Hematopoietic multipotent progenitor cell (in vitro differentiated cells): ENCODE measurements around the gene PCNX3. TPM values are rescaled to one million over a fixed set of nuclear protein-coding genes. Genes with fewer than 3 reads are reported as not detected.
"Not testable (repeated sequence)": the region's sequence is repeated elsewhere in the genome, so short reads cannot be mapped to it uniquely, and the experiment has no call there.

Experiments used
- DNase-seq, 3 donors: peaks; one replicate each; pipeline ENCODE4 v3.0.0-alpha.2; 2011 to 2015; ENCODE audit warnings: low read depth in 2 of 3, low spot score in 2 of 3
- small RNA-seq: library from RNA; depleted of rRNA; stranded (forward); fragments of <200 nt; gene quantifications from one replicate; pipeline ENCODE3, GENCODE V24; 2012
- total RNA-seq: library from RNA; depleted of rRNA; stranded (reverse); fragments of >200 nt; gene quantifications from one replicate; pipeline ENCODE4 v1.2.3, GENCODE V29; 2012

The PCNX3 gene
- total RNA-seq, 1 donor = 32.6 TPM

DNA sequence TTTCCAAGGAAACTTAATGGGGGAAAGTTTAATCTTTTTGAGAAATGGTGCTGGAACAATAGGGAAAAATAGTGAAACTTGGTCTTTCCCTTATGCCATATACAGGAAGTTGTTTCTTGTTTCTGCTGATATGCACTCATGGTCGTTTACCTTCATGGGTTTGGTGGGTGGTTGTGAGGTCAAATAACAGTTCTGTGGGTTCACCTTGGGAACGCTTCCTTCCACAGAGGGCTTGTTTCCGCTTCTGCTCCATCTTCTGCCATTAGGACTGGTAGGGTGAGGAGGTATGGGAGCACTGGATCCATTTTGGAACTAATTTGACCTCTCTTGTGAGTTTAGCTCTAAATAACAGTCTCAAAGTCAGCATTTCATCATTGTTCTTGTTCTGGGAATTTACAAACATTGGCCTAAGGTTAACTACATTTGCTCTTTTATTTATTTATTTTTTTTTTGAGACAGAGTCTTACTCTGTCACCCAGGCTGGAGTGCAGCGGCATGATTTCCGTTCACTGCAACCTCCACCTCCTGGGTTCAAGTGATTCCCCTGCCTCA lies 64.7 kb downstream of the PCNX3 start:
- DNase-seq = no peak

DNA sequence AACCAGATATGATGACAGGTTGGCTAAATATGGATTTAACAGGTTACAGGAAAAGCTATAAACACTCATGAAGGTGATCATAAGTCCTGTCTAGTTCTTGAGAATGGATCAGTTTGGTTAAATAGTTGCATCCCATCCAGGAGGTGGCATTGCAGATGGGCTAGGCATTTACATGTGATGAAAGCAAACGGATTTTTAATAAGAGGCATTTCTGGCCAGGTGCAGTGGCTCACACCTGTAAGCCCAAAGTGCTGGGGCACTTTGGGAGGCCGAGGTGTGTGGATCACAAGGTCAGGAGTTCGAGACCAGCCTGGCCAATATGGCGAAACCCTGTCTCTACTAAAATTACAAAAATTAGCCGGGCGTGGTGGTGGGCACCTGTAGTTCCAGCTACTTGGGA lies 67.9 kb downstream of the PCNX3 start:
- not testable (repeated sequence) for DNase-seq

DNA sequence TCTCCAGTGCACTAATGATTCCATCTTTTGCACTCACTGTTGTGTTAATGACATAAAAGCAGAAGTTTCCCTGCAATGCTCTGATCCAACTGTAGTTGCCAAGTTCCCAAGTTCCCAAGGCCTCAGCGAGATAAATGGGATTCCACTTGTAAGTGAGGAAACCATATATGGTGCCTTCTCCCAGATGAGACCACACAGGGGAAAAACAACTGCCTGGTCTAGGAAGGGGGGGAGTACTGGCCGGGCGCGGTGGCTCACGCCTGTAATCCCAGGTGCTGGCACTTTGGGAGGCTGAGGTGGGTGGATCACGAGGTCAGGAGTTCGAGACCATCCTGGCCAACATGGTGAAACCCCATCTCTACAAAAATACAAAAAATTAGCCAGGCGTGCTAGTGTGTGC lies 70.4 kb downstream of the PCNX3 start:
- no peak for DNase-seq

Small RNA genes within 50 kb of the gene (small RNA-seq; reads per million reads assigned to genes)
- gene MIR4489 (0.95 reads per million, percentile 29 among the genes with 10 or more reads in this experiment), gene MIR4690 (not detected)

Other genes with a start within 250 kb of the PCNX3 start
- gene SLC25A45, start 233.1 kb upstream of the PCNX3 start, total RNA-seq = 7.0 TPM
- gene FRMD8, start 229.1 kb upstream of the PCNX3 start, total RNA-seq = 77.6 TPM
- 102 TPM for gene NEAT1, start 193.0 kb upstream of the PCNX3 start, total RNA-seq
- 2,681 TPM for gene MALAT1, start 116.7 kb upstream of the PCNX3 start, total RNA-seq
- gene SCYL1, start 90.7 kb upstream of the PCNX3 start, total RNA-seq = 107 TPM
- 89.1 TPM for gene LTBP3, start 57.4 kb upstream of the PCNX3 start, total RNA-seq
- gene ZNRD2, start 45.3 kb upstream of the PCNX3 start, total RNA-seq = 48.7 TPM
- gene FAM89B, start 43.2 kb upstream of the PCNX3 start, total RNA-seq = 55.5 TPM
- 101 TPM for gene EHBP1L1, start 39.7 kb upstream of the PCNX3 start, total RNA-seq
- gene KCNK7, start 20.0 kb upstream of the PCNX3 start, total RNA-seq = 1.3 TPM
- gene MAP3K11, start 1.6 kb upstream of the PCNX3 start, total RNA-seq = 98.6 TPM
- 154 TPM for gene SIPA1, start 22.3 kb downstream of the PCNX3 start, total RNA-seq
- 107 TPM for gene RELA, start 47.1 kb downstream of the PCNX3 start, total RNA-seq
- 75.7 TPM for gene KAT5, start 96.5 kb downstream of the PCNX3 start, total RNA-seq
- gene RNASEH2C, start 105.0 kb downstream of the PCNX3 start, total RNA-seq = 77.8 TPM
- 16.2 TPM for gene AP5B1, start 165.2 kb downstream of the PCNX3 start, total RNA-seq
- 0.27 TPM for gene OVOL1, start 171.3 kb downstream of the PCNX3 start, total RNA-seq
- 4.3 TPM for gene SNX32, start 218.2 kb downstream of the PCNX3 start, total RNA-seq
- 701 TPM for gene CFL1, start 242.4 kb downstream of the PCNX3 start, total RNA-seq
- gene MUS81, start 244.7 kb downstream of the PCNX3 start, total RNA-seq = 85.1 TPM